Calu3 (cell line): Measurements from ENCODE around the gene LMX1A. TPM values are rescaled to one million over a fixed set of nuclear protein-coding genes. Genes with fewer than 3 reads are reported as not detected.

Source experiments
- BruUV-seq: library from RNA; stranded (reverse); fragments of 400-500 nt; replicated peaks from 2 replicates; lab custom pipeline; 2021; lab: Mats Ljungman, UMichigan
- CTCF ChIA-PET: fragments of 300-600 bp; sonication (Branson Sonifier 250); formaldehyde crosslinking; loops from one replicate; lab custom pipeline; 2022; ENCODE audit warnings: antibody characterized with exemption; lab: Charles Lee
- DNase-seq: peaks from one replicate; pipeline ENCODE4 v3.0.0; 2022
- H3K27ac Mint-ChIP-seq: one replicate; pipeline ENCODE4 v1.8.0; 2022; ENCODE audit warnings: mixed read lengths; ENCODE audit not compliant: unreplicated experiment
- H3K27me3 Mint-ChIP-seq: one replicate; pipeline ENCODE4 v1.8.0; 2022; ENCODE audit warnings: mixed read lengths; ENCODE audit not compliant: unreplicated experiment
- H3K36me3 Mint-ChIP-seq: one replicate; pipeline ENCODE4 v1.8.0; 2022; ENCODE audit warnings: mild to moderate bottlenecking, moderate library complexity, mixed read lengths; ENCODE audit not compliant: insufficient read depth, unreplicated experiment
- H3K4me1 Mint-ChIP-seq: one replicate; pipeline ENCODE4 v1.8.0; 2022; ENCODE audit warnings: mild to moderate bottlenecking, low read depth, mixed read lengths; ENCODE audit not compliant: unreplicated experiment
- H3K4me3 Mint-ChIP-seq: one replicate; pipeline ENCODE4 v1.8.0; 2022; ENCODE audit warnings: mild to moderate bottlenecking, low read depth, moderate library complexity, mixed read lengths; ENCODE audit not compliant: unreplicated experiment
- H3K9me3 Mint-ChIP-seq: one replicate; pipeline ENCODE4 v1.8.0; 2022; ENCODE audit warnings: low read depth, mixed read lengths; ENCODE audit not compliant: unreplicated experiment
- intact Hi-C: fragments of 100-400 bp; cut with micrococcal nuclease; formaldehyde crosslinking; loops from one replicate; pipeline ENCODE4 v1.10.0; 2022; ENCODE audit not compliant: unreplicated experiment
- total RNA-seq: library from RNA; stranded (reverse); gene quantifications from 2 replicates; pipeline ENCODE4 v1.2.3, GENCODE V29; 2022
- TF ChIP-seq, protein P1 (sequence below): fragments of 200-600 bp; IDR thresholded peaks from one replicate; pipeline ENCODE4 v1.8.0; 2022; ENCODE audit warnings: antibody characterized with exemption; ENCODE audit not compliant: unreplicated experiment

The LMX1A gene
- total RNA-seq, 1 experiment from 2014 or later: not detected

DNA sequence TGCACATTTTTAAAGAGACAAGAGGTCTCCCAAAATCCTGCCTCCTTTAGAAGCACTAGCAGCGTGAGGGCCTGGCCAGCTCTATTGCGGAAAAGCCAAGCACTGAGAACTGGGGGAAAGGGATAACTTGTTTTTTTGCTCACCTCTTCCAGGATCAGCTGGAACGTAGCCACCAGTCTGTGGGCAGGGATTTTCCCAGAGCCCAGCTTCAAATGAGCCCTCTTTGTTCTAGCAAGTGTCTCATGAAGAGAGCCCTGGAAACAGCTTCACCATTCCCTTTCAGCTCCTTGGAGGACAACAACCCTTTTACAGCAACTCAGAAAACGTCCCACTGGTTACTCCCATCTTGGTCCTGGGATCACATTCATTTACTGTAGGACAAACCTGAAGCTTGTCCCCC is 195.4 kb downstream of the LMX1A start:
- intact Hi-C loops: no loop called here
- H3K4me3 Mint-ChIP-seq: no peak overlapping the region
- peaks cover 15% of the 10 kb centered on the region for H3K4me1 Mint-ChIP-seq
- peaks cover 2% of the 10 kb centered on the region for H3K9me3 Mint-ChIP-seq
- BruUV-seq: no TSS peak
- no peak overlapping the region for H3K27ac Mint-ChIP-seq
- CTCF ChIA-PET: interaction anchor here (1.0 kb wide), 1 partner anchor 9 kb away, joined by 4 read pairs; no protein-coding TSS in a partner anchor
- TF ChIP-seq, protein P1, sequence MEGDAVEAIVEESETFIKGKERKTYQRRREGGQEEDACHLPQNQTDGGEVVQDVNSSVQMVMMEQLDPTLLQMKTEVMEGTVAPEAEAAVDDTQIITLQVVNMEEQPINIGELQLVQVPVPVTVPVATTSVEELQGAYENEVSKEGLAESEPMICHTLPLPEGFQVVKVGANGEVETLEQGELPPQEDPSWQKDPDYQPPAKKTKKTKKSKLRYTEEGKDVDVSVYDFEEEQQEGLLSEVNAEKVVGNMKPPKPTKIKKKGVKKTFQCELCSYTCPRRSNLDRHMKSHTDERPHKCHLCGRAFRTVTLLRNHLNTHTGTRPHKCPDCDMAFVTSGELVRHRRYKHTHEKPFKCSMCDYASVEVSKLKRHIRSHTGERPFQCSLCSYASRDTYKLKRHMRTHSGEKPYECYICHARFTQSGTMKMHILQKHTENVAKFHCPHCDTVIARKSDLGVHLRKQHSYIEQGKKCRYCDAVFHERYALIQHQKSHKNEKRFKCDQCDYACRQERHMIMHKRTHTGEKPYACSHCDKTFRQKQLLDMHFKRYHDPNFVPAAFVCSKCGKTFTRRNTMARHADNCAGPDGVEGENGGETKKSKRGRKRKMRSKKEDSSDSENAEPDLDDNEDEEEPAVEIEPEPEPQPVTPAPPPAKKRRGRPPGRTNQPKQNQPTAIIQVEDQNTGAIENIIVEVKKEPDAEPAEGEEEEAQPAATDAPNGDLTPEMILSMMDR: no peak
- no peaks in the 10 kb centered on the region for H3K36me3 Mint-ChIP-seq
- H3K27me3 Mint-ChIP-seq: peaks cover 25% of the 10 kb centered on the region
- DNase-seq: peak; percentile 30

DNA sequence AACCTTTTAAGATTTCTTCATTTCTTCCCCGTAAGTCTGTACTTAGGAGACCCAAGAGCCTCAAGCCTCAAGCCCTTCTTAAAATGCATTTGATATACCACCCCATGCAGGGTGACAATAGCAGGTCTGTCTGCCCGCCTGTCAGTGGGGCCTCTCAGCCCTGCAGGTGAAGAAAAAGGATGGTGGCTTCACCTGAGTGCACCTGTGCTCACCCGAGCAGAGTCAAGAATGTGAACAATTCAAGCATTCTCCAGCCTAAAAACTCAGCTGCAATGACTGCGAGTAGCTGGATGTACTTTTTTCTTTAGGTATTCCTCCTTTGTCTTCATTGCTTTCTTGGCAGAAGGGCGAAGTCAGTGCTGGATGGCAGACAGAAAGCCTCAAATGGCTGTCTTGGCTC is 203.3 kb downstream of the LMX1A start:
- no TSS peak for BruUV-seq

DNA sequence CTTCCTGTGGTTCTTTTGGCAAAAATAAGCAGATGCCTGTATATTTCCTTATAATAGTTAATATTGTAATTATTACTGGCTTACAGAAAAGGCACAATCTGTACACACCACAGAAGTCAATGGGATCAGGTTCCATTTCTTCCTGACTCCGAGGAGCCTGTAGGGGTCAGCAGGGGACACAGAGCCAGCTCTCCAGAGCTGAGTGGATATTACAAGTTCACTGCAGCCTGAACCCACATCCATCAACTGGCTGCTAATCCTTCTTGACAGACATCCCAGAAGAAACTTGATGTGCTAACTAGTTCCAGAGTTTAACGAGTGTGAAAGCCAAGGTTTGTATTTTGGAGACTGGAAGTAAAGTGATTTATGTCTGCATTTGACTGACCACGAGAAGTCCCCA is 203.8 kb downstream of the LMX1A start:
- CTCF ChIA-PET: interaction anchor here (0.6 to 1.5 kb wide), 3 partner anchors 105 to 698 kb away, joined by 3 to 5 read pairs (median 4); no protein-coding TSS in a partner anchor
- H3K9me3 Mint-ChIP-seq: peaks cover 2% of the 10 kb centered on the region
- intact Hi-C loops: loop anchor here (5.0 kb wide), 1 partner anchor 70 kb away; no protein-coding TSS in a partner anchor
- peak; percentile 53 for DNase-seq
- H3K4me3 Mint-ChIP-seq: no peak overlapping the region
- TF ChIP-seq, protein P1: no peak
- peaks cover 21% of the 10 kb centered on the region for H3K27me3 Mint-ChIP-seq
- no peaks in the 10 kb centered on the region for H3K4me1 Mint-ChIP-seq
- no peaks in the 10 kb centered on the region for H3K36me3 Mint-ChIP-seq
- no TSS peak for BruUV-seq
- H3K27ac Mint-ChIP-seq: no peak overlapping the region

More for the DNA sequence above, 203.3 kb downstream of the LMX1A start:
- no peak overlapping the region for H3K27ac Mint-ChIP-seq
- intact Hi-C loops: loop anchor here (5.0 kb wide), 1 partner anchor 69 kb away; no protein-coding TSS in a partner anchor
- DNase-seq: no peak
- H3K27me3 Mint-ChIP-seq: peaks cover 26% of the 10 kb centered on the region
- CTCF ChIA-PET: interaction anchor here (0.6 to 1.5 kb wide), 3 partner anchors 105 to 697 kb away, joined by 3 to 5 read pairs (median 4); no protein-coding TSS in a partner anchor
- no peaks in the 10 kb centered on the region for H3K36me3 Mint-ChIP-seq
- TF ChIP-seq, protein P1: no peak
- no peak overlapping the region for H3K4me3 Mint-ChIP-seq
- no peaks in the 10 kb centered on the region for H3K4me1 Mint-ChIP-seq
- H3K9me3 Mint-ChIP-seq: peaks cover 2% of the 10 kb centered on the region

DNA sequence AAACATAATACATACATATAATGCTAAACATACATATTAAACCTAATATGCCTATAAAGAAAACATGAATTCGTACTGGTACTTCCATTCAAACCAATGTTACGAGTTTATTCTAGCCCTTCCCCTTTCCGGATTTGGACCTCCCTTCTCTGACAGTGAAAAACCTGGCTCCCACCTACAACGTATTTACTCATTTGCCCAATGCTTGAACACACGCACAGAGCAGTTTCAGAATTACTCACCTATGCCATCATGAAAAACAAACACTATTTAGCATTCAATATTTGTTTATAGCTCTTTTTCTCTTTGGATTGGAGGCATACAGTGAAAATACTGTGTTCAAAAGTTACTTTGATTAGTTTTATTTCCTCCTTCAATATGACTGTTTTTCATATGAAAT is 204.4 kb downstream of the LMX1A start:
- BruUV-seq: no TSS peak
- TF ChIP-seq, protein P1: no peak
- DNase-seq: no peak
- no peaks in the 10 kb centered on the region for H3K9me3 Mint-ChIP-seq
- H3K27me3 Mint-ChIP-seq: peaks cover 15% of the 10 kb centered on the region
- no peak overlapping the region for H3K4me3 Mint-ChIP-seq
- H3K4me1 Mint-ChIP-seq: no peaks in the 10 kb centered on the region
- CTCF ChIA-PET: interaction anchor here (1.0 to 1.5 kb wide), 2 partner anchors 35 to 215 kb away, joined by 3 to 5 read pairs; no protein-coding TSS in a partner anchor
- no peaks in the 10 kb centered on the region for H3K36me3 Mint-ChIP-seq
- intact Hi-C loops: loop anchor here (5.0 kb wide), 1 partner anchor 70 kb away; no protein-coding TSS in a partner anchor
- H3K27ac Mint-ChIP-seq: no peak overlapping the region

Other genes with a start within 250 kb of the LMX1A start
- gene RXRG, start 88.4 kb upstream of the LMX1A start, total RNA-seq: not detected in 2 replicates
- gene LRRC52, start 187.3 kb upstream of the LMX1A start, total RNA-seq: not detected in 2 replicates